ENCODE data around the gene HLA-DMA. TPM values are rescaled to one million over a fixed set of nuclear protein-coding genes. Genes with fewer than 3 reads are reported as not detected.

Gene HLA-DMA
- total RNA-seq, 2 experiments from 2014 or later = 14.4 to 16.5 TPM

DNA sequence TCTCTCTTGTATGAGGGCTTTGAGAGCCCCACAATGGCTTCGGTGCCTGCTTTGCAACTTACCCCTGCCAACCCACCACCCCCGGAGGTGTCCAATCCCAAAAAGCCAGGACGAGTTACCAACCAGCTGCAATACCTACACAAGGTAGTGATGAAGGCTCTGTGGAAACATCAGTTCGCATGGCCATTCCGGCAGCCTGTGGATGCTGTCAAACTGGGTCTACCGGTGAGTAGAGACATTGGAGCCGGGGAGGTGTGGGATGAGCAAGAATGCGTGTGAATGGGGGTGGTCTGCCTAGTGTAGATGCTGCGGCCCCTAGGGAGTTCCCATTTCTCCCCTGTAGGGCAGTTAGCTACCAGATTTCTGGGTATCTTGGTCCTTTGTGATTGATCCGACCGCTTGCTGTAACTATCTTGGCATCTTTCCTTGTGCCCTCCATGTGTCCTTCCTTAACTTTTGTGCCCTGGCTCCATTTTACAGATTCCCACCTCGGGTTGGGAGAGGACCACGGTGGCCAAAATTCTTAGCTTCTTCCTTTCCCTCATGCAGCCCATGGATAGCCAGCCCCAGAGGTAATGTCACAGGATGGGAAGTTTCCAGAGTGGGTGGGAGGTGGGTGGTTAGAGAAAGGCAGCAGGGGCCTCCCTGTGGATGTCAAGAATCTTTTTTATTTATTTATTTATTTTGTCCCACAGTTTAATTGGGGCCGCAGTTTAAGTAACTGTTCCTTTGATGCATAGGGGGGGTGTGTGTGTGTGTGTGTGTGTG is 21.8 kb upstream of the HLA-DMA start:
- ChIA-PET CTCF (interaction anchor here (1.0 to 13.1 kb wide), 6 partner anchors 10 to 136 kb away, joined by 3 to 177 read pairs (median 6); partner anchors contain the start of genes HLA-DMA and TAP2), POLR2A (interaction anchor here (0.5 to 12.1 kb wide), 12 partner anchors 9 to 421 kb away, joined by 3 to 444 read pairs (median 103); partner anchors contain the start of genes HLA-DMA, HLA-DMB, PSMB8 and PSMB9)
- no peaks in the 10 kb centered on the region for H3K27me3 Mint-ChIP-seq
- peaks cover 98% of the 10 kb centered on the region for H3K36me3 Mint-ChIP-seq (ENCODE audit: low read depth)
- no peaks in the 10 kb centered on the region for H3K9me3 ChIP-seq (ENCODE audit: control insufficient read depth in 1 of 2, insufficient read depth in 1 of 2, low read length in 2 of 2)
- peaks cover 49% of the 10 kb centered on the region for H3K4me1 Mint-ChIP-seq (ENCODE audit: low read depth)
- DNase-seq (peak in 1 of 14 experiments; percentile 12), ATAC-seq (ENCODE audit: poor library complexity) (no peak)
- no peaks in the 10 kb centered on the region for H3K9me3 Mint-ChIP-seq
- H3K4me1 ChIP-seq (ENCODE audit: insufficient read depth, low read length) = peaks cover 60% of the 10 kb centered on the region
- peak overlapping the region; percentile 97 for H3K4me3 ChIP-seq (ENCODE audit: low read length)
- peaks cover 75% of the 10 kb centered on the region for H3K36me3 ChIP-seq (ENCODE audit: insufficient read depth, low read length)
- intact Hi-C loops (cut with DNase I, micrococcal nuclease) = loop anchor here in 1 of 2 experiments (5.0 kb wide), 1 partner anchor 1263 kb away; the partner anchor contains the start of gene HMGA1
- no peaks in the 10 kb centered on the region for H3K27me3 ChIP-seq (ENCODE audit: control insufficient read depth in 1 of 2, insufficient read depth in 2 of 2, low read length in 2 of 2)
- H3K27ac Mint-ChIP-seq = peak overlapping the region; percentile 100
- TF ChIP-seq, protein P1, sequence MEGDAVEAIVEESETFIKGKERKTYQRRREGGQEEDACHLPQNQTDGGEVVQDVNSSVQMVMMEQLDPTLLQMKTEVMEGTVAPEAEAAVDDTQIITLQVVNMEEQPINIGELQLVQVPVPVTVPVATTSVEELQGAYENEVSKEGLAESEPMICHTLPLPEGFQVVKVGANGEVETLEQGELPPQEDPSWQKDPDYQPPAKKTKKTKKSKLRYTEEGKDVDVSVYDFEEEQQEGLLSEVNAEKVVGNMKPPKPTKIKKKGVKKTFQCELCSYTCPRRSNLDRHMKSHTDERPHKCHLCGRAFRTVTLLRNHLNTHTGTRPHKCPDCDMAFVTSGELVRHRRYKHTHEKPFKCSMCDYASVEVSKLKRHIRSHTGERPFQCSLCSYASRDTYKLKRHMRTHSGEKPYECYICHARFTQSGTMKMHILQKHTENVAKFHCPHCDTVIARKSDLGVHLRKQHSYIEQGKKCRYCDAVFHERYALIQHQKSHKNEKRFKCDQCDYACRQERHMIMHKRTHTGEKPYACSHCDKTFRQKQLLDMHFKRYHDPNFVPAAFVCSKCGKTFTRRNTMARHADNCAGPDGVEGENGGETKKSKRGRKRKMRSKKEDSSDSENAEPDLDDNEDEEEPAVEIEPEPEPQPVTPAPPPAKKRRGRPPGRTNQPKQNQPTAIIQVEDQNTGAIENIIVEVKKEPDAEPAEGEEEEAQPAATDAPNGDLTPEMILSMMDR (IDR thresholded peaks at IDR 0.05) = no peak
- peak overlapping the region; percentile 98 for H3K4me3 Mint-ChIP-seq
- peak overlapping the region; percentile 25 to 63 for H3K27ac ChIP-seq (ENCODE audit: low read depth in 1 of 2, low read length in 2 of 2)

DNA sequence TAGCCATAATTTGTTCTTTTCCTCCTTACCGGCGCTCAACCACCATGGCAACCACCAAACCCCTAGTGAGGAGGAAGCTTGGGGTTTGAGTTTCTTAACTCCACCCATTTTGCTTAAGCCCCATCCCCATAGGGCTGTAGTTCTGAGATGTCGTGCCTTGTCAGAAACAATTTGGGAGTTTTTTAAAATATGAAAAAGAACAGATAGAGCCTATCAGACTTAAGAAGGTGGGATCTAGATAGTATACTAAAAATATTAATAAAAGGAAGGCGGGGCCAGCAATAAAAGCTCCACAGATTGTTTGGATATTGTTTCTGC is 21.1 kb upstream of the HLA-DMA start:
- peaks cover 65% of the 10 kb centered on the region for H3K4me1 ChIP-seq (ENCODE audit: insufficient read depth, low read length)
- H3K4me3 Mint-ChIP-seq = peak overlapping the region; percentile 98
- peak overlapping the region; percentile 97 for H3K4me3 ChIP-seq (ENCODE audit: low read length)

More for the DNA sequence above, 21.1 kb upstream of the HLA-DMA start:
- Mint-ChIP-seq H3K27me3 (no peaks in the 10 kb centered on the region), H3K4me1 (ENCODE audit: low read depth) (peaks cover 49% of the 10 kb centered on the region), H3K9me3 (no peaks in the 10 kb centered on the region), H3K27ac (peak overlapping the region; percentile 100), H3K36me3 (ENCODE audit: low read depth) (peaks cover 95% of the 10 kb centered on the region)
- DNase-seq = peak in 6 of 14 experiments; percentile 19 to 77 (median 59)
- Histone ChIP-seq H3K9me3 (ENCODE audit: control insufficient read depth in 1 of 2, insufficient read depth in 1 of 2, low read length in 2 of 2) (no peaks in the 10 kb centered on the region), H3K36me3 (ENCODE audit: insufficient read depth, low read length) (peaks cover 68% of the 10 kb centered on the region), H3K27me3 (ENCODE audit: control insufficient read depth in 1 of 2, insufficient read depth in 2 of 2, low read length in 2 of 2) (no peaks in the 10 kb centered on the region), H3K27ac (ENCODE audit: low read depth in 1 of 2, low read length in 2 of 2) (peak overlapping the region; percentile 81 to 87)
- intact Hi-C loops (cut with DNase I, micrococcal nuclease) = loop anchor here in 1 of 2 experiments (5.0 kb wide), 1 partner anchor 1263 kb away; the partner anchor contains the start of gene HMGA1
- ATAC-seq (ENCODE audit: poor library complexity) = no peak
- TF ChIP-seq, protein P1 (IDR thresholded peaks at IDR 0.05) = no peak
- POLR2A ChIA-PET = interaction anchor here (0.8 to 12.1 kb wide), 14 partner anchors 8 to 371 kb away, joined by 3 to 444 read pairs (median 67); partner anchors contain the start of genes HLA-DMA, HLA-DMB, PSMB8 and PSMB9
- CTCF ChIA-PET = interaction anchor here (0.9 to 13.1 kb wide), 6 partner anchors 10 to 135 kb away, joined by 3 to 177 read pairs (median 6); partner anchors contain the start of genes HLA-DMA and TAP2

Measured in CD4-positive, alpha-beta T cell (primary cell).